Gastroesophageal sphincter (tissue), 4 donors: ENCODE results near the gene NAGS. TPM values are rescaled to one million over a fixed set of nuclear protein-coding genes. Genes with fewer than 3 reads are reported as not detected.

Experiments
- ATAC-seq: fragments of 150-250 bp; one replicate; pipeline ENCODE4 v1.9.1; 2016; ENCODE audit warnings: mild to moderate bottlenecking, moderate library complexity
- H3K27ac ChIP-seq, 4 donors: fragments of 200-600 bp; sonication (generic) in 3 of 4; 1 replicate in 3 of 4; 2 replicates in 1 of 4; pipeline ENCODE4 v1.5.1; 2016 to 2019
- H3K27me3 ChIP-seq: fragments of 200-600 bp; sonication (generic); one replicate; pipeline ENCODE4 v1.5.1; 2019
- H3K36me3 ChIP-seq, 2 donors: fragments of 200-600 bp; sonication (generic); one replicate each; pipeline ENCODE4 v1.5.1; 2019; ENCODE audit warnings: control low read depth in 1 of 2
- H3K4me1 ChIP-seq, 3 donors: fragments of 200-600 bp; sonication (generic); 1 replicate in 2 of 3; 2 replicates in 1 of 3; pipeline ENCODE4 v1.5.1; 2016 to 2019; ENCODE audit warnings: control low read depth in 2 of 3
- H3K4me3 ChIP-seq, 2 donors: fragments of 200-600 bp; sonication (generic); one replicate each; pipeline ENCODE4 v1.5.1; 2019; ENCODE audit warnings: mild to moderate bottlenecking in 1 of 2, moderate library complexity in 1 of 2
- H3K9me3 ChIP-seq, 3 donors: fragments of 200-600 bp; sonication (generic); one replicate each; pipeline ENCODE4 v1.5.1; 2017 to 2019; ENCODE audit warnings: control low read depth in 2 of 3
- CTCF ChIP-seq, 4 experiments: fragments of 200-600 bp in 2 of 4; fragments of 450-650 bp in 2 of 4; sonication (generic) in 1 of 4; IDR thresholded peaks; one replicate each; pipeline ENCODE4 v1.5.1; 2017 to 2019; ENCODE audit warnings: antibody characterized with exemption in 4 of 4, mild to moderate bottlenecking in 2 of 4, moderate library complexity in 2 of 4
- EP300 ChIP-seq: sonication (generic); formaldehyde crosslinking; IDR thresholded peaks from one replicate; pipeline ENCODE4 v1.6.1; 2017; ENCODE audit warnings: antibody characterized with exemption, mild to moderate bottlenecking
- POLR2A ChIP-seq, 2 donors: fragments of 450-650 bp; IDR thresholded peaks; one replicate each; pipeline ENCODE4 v1.6.1; 2017; ENCODE audit warnings: antibody characterized with exemption in 2 of 2, mild to moderate bottlenecking in 2 of 2, moderate library complexity in 1 of 2
- POLR2AphosphoS5 ChIP-seq: sonication (generic); formaldehyde crosslinking; IDR thresholded peaks from one replicate; pipeline ENCODE4 v1.6.1; 2017; ENCODE audit warnings: antibody characterized with exemption
- WGBS, 2 donors: methylation state at CpG; one replicate each; pipeline ENCODE4 v1.1.5; 2018; ENCODE audit warnings: low coverage in 1 of 2; 5-methylcytosine and 5-hydroxymethylcytosine counted together
- total RNA-seq, 4 donors: library from RNA; depleted of rRNA; stranded (reverse); fragments of >200 nt; gene quantifications; one replicate each; pipeline ENCODE4 v1.1.0, GENCODE V29; 2016

Gene NAGS
- total RNA-seq, 4 donors from 2014 or later = 0.62 to 3.0 (median 1.0) TPM

GRCh38 chr17:43979671-43980070 is 24.8 kb upstream of the NAGS start:
- Histone ChIP-seq H3K27me3 (peaks cover 62% of the 10 kb centered on the region), H3K36me3 (no peaks in the 10 kb centered on the region), H3K4me1 (peaks cover 0 to 15% (median 8%) of the 10 kb centered on the region in 3 donors), H3K4me3 (no peak overlapping the region), H3K9me3 (no peaks in the 10 kb centered on the region), H3K27ac (no peak overlapping the region)
- no peak for ATAC-seq
- WGBS, 2 donors = 70 to 81% methylated on average over 4 of the region's 4 CpGs
- TF ChIP-seq CTCF (IDR thresholded peaks at IDR 0.05) (no peak), EP300 (no peak), POLR2AphosphoS5 (no peak), POLR2A (IDR thresholded peaks at IDR 0.05) (no peak)

GRCh38 chr17:43982171-43982570 is 22.3 kb upstream of the NAGS start:
- TF ChIP-seq EP300 (no peak), POLR2A (IDR thresholded peaks at IDR 0.05) (no peak), POLR2AphosphoS5 (no peak), CTCF (IDR thresholded peaks at IDR 0.05) (no peak)
- Histone ChIP-seq H3K27ac (no peak overlapping the region), H3K4me1 (peaks cover 0 to 15% (median 8%) of the 10 kb centered on the region in 3 donors), H3K9me3 (no peaks in the 10 kb centered on the region), H3K4me3 (no peak overlapping the region), H3K27me3 (peaks cover 77% of the 10 kb centered on the region), H3K36me3 (no peaks in the 10 kb centered on the region)
- ATAC-seq = no peak
- WGBS, 2 donors = 75% methylated on average over 2 of the region's 2 CpGs; no CpG with 5 or more reads in 1 of the 2 donors

- peaks cover 0 to 15% (median 8%) of the 10 kb centered on the region in 3 donors for H3K4me1 ChIP-seq
- no peak for ATAC-seq
- peaks cover 77% of the 10 kb centered on the region for H3K27me3 ChIP-seq
- TF ChIP-seq CTCF (IDR thresholded peaks at IDR 0.05) = no peak
- no peak for TF ChIP-seq EP300
- TF ChIP-seq POLR2AphosphoS5 = no peak
- TF ChIP-seq POLR2A (IDR thresholded peaks at IDR 0.05) = no peak
- H3K4me3 ChIP-seq = peak overlapping the region in 1 of 2 donors; percentile 48
- no peak overlapping the region for H3K27ac ChIP-seq
- 0 to 24% methylated on average over 2 to 4 of the region's 5 CpGs for WGBS, 2 donors
- H3K9me3 ChIP-seq = no peaks in the 10 kb centered on the region
- H3K36me3 ChIP-seq = no peaks in the 10 kb centered on the region
Measured at GRCh38 chr17:43983196-43983514, 21.3 kb upstream of the NAGS start.

GRCh38 chr17:43983515-43984411 is 20.7 kb upstream of the NAGS start:
- H3K9me3 ChIP-seq = no peaks in the 10 kb centered on the region
- no peak for ATAC-seq
- 0 to 7% methylated on average over 1 to 11 of the region's 78 CpGs for WGBS, 2 donors
- no peaks in the 10 kb centered on the region for H3K36me3 ChIP-seq
- no peak for TF ChIP-seq POLR2AphosphoS5
- no peak for TF ChIP-seq CTCF (IDR thresholded peaks at IDR 0.05)
- TF ChIP-seq EP300 = no peak
- peaks cover 79% of the 10 kb centered on the region for H3K27me3 ChIP-seq
- H3K27ac ChIP-seq = no peak overlapping the region
- peak overlapping the region in 1 of 2 donors; percentile 48 for H3K4me3 ChIP-seq
- H3K4me1 ChIP-seq = peaks cover 0 to 15% (median 8%) of the 10 kb centered on the region in 3 donors

- H3K27ac ChIP-seq = no peak overlapping the region
- peaks cover 0 to 15% (median 8%) of the 10 kb centered on the region in 3 donors for H3K4me1 ChIP-seq
- WGBS, 2 donors = 90 to 96% methylated on average over 3 to 4 of the region's 8 CpGs
- H3K9me3 ChIP-seq = no peaks in the 10 kb centered on the region
- H3K4me3 ChIP-seq = peak overlapping the region in 1 of 2 donors; percentile 48
- no peak for TF ChIP-seq POLR2A (IDR thresholded peaks at IDR 0.05)
- TF ChIP-seq POLR2AphosphoS5 = no peak
- no peak for TF ChIP-seq EP300
- no peak for TF ChIP-seq CTCF (IDR thresholded peaks at IDR 0.05)
- H3K27me3 ChIP-seq = peaks cover 78% of the 10 kb centered on the region
- H3K36me3 ChIP-seq = no peaks in the 10 kb centered on the region
- no peak for ATAC-seq
Measured at GRCh38 chr17:43984521-43984920, 19.9 kb upstream of the NAGS start.
